Measurements from ENCODE around the gene LCN6.

DNA sequence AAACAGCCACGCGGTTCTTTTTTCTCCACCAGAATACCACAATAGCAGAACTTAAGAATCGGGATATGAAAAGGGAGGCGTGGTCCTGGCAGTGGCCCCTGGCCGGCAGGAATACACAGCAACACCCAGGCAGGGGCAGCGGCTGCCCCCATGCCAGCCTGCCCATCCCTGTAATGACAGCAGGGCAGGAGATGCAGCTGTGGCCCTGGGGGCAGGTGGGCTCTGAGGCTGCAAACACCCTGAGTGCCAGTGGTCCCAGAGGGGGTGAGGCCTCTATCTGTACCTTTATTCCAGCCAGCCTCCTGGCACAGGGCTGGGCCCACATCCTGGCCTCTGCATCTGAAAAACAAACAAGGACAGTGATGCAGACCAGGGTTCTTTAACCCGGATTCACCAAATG is 23.6 kb downstream of the LCN6 start:
- TF ChIP-seq, protein P1, sequence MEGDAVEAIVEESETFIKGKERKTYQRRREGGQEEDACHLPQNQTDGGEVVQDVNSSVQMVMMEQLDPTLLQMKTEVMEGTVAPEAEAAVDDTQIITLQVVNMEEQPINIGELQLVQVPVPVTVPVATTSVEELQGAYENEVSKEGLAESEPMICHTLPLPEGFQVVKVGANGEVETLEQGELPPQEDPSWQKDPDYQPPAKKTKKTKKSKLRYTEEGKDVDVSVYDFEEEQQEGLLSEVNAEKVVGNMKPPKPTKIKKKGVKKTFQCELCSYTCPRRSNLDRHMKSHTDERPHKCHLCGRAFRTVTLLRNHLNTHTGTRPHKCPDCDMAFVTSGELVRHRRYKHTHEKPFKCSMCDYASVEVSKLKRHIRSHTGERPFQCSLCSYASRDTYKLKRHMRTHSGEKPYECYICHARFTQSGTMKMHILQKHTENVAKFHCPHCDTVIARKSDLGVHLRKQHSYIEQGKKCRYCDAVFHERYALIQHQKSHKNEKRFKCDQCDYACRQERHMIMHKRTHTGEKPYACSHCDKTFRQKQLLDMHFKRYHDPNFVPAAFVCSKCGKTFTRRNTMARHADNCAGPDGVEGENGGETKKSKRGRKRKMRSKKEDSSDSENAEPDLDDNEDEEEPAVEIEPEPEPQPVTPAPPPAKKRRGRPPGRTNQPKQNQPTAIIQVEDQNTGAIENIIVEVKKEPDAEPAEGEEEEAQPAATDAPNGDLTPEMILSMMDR (conservative IDR thresholded peaks at IDR 0.05 in 1 of 2, IDR thresholded peaks at IDR 0.05 in 1 of 2; ENCODE audit: extremely low read depth in 1 of 2, insufficient read depth in 1 of 2, low read depth in 1 of 2, low read length in 2 of 2), result no peak
- TF ChIP-seq EZH2 (IDR thresholded peaks at IDR 0.05; ENCODE audit: borderline replicate concordance, low read length), result no peak
